Ascending aorta (tissue), 2 donors: ENCODE data around the gene USP6NL. TPM values are rescaled to one million over a fixed set of nuclear protein-coding genes. Genes with fewer than 3 reads are reported as not detected.

Source experiments
- DNase-seq, 2 donors: peaks; one replicate each; pipeline ENCODE4 v3.0.0-alpha.2; 2019; ENCODE audit warnings: low spot score in 2 of 2
- H3K27ac ChIP-seq, 2 donors: fragments of 200-600 bp; sonication (generic); one replicate each; pipeline ENCODE4 v1.5.1; 2016 to 2017; ENCODE audit warnings: mild to moderate bottlenecking in 1 of 2
- H3K27me3 ChIP-seq: fragments of 200-600 bp; sonication (generic); one replicate; pipeline ENCODE4 v1.5.1; 2017
- H3K36me3 ChIP-seq, 2 donors: fragments of 200-600 bp; sonication (generic); one replicate each; pipeline ENCODE4 v1.5.1; 2016
- H3K4me1 ChIP-seq, 2 donors: fragments of 200-600 bp; sonication (generic); one replicate each; pipeline ENCODE4 v1.5.1; 2016 to 2017; ENCODE audit warnings: mild to moderate bottlenecking in 1 of 2
- H3K4me3 ChIP-seq, 2 donors: fragments of 200-600 bp; sonication (generic); one replicate each; pipeline ENCODE4 v1.5.1; 2016 to 2017; ENCODE audit warnings: mild to moderate bottlenecking in 1 of 2
- H3K9me3 ChIP-seq, 2 donors: fragments of 200-600 bp; sonication (generic); one replicate each; pipeline ENCODE4 v1.5.1; 2016
- intact Hi-C: fragments of 100-400 bp; cut with DNase I; formaldehyde crosslinking; loops from one replicate; pipeline ENCODE4 v1.15.1; 2023
- total RNA-seq: library from RNA; depleted of rRNA; stranded (reverse); fragments of >200 nt; gene quantifications from one replicate; pipeline ENCODE4 v1.1.0, GENCODE V29; 2016
- TF ChIP-seq, protein P1 (sequence below), 3 experiments: fragments of 200-600 bp in 2 of 3; fragments of 450-650 bp in 1 of 3; sonication (generic) in 2 of 3; IDR thresholded peaks; one replicate each; pipeline ENCODE4 v1.5.1; 2016 to 2019; ENCODE audit warnings: antibody characterized with exemption in 3 of 3, mild to moderate bottlenecking in 1 of 3, moderate library complexity in 1 of 3

USP6NL gene
- total RNA-seq, 1 donor from 2014 or later: 20.5 TPM

DNA sequence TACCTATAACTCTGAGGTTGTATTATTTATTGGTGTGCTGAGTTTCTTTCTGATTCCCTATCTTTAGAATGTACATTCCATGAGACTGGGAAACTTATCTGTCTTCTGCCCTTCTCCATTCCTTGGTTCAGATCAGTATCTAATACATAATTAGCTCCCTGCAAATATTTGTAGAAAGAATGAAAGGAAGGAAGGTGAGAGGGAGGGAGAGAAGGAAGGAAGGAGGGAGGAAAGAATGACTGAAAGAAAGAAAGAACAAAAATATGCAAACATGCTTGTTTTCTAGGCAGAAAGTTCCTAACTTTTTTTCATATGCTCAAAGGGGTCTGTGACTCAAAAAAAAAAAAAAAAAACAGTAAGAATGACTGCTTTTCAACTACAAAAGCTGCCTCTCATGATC lies 3.9 kb upstream of the USP6NL start:
- H3K9me3 ChIP-seq: no peaks in the 10 kb centered on the region
- TF ChIP-seq, protein P1, sequence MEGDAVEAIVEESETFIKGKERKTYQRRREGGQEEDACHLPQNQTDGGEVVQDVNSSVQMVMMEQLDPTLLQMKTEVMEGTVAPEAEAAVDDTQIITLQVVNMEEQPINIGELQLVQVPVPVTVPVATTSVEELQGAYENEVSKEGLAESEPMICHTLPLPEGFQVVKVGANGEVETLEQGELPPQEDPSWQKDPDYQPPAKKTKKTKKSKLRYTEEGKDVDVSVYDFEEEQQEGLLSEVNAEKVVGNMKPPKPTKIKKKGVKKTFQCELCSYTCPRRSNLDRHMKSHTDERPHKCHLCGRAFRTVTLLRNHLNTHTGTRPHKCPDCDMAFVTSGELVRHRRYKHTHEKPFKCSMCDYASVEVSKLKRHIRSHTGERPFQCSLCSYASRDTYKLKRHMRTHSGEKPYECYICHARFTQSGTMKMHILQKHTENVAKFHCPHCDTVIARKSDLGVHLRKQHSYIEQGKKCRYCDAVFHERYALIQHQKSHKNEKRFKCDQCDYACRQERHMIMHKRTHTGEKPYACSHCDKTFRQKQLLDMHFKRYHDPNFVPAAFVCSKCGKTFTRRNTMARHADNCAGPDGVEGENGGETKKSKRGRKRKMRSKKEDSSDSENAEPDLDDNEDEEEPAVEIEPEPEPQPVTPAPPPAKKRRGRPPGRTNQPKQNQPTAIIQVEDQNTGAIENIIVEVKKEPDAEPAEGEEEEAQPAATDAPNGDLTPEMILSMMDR (IDR thresholded peaks at IDR 0.05): no peak
- no peaks in the 10 kb centered on the region for H3K27me3 ChIP-seq
- no peak overlapping the region for H3K4me3 ChIP-seq
- no peaks in the 10 kb centered on the region for H3K36me3 ChIP-seq
- no peak overlapping the region for H3K27ac ChIP-seq
- intact Hi-C loops: loop anchor here (10.0 kb wide), 1 partner anchor 129 kb away; the partner anchor contains the start of gene ECHDC3
- DNase-seq: no peak
- no peaks in the 10 kb centered on the region for H3K4me1 ChIP-seq

DNA sequence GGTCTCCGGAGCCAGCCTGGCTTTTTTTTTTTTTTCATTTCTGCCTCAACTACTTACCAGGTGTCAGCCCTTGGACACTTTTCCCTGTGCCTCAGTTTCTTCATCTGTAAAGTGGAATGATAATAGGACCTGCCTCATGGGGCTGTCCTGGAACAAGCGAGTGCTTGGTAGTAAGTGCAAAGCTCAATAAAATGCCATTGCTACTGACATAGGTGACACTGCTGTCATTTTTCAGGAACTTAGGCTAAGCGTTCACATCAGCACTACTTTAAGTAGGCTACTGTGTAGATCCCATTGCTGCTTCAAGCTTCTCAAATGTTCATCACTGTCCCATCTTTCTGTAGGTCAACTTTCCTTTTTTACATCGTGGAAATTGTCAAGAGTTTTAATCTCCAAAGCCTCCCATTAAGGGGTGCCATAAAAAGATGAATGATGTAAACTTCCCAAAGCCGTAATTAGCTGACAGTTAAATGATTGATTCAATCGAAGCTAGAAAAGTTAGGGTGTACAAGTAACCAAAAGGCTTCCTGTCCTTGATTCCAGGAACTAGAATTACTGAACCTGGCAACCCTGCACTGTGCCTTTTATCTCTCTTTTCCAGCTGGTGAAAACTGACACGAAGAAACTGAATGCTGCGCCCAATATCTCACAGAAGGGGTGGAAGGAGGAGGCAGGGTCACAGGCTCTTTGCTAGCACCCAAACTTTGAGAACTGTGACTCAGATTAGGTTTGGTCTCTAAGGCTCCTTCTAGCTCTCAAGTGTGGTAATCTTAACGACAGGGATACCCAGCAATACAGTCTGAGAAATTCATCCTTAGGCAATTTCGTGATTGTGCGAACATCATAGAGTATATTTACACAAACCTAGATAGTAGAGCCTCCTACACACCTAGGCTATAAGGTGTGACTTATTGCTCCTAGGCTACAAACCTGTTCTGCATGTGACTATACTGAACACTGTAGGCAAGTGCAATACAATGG lies 861 bp upstream of the USP6NL start:
- DNase-seq: no peak
- no peaks in the 10 kb centered on the region for H3K36me3 ChIP-seq
- no peaks in the 10 kb centered on the region for H3K9me3 ChIP-seq
- no peaks in the 10 kb centered on the region for H3K27me3 ChIP-seq
- intact Hi-C loops: loop anchor here (5.0 to 10.0 kb wide), 5 partner anchors 60 to 1735 kb away; partner anchors contain the start of genes DHTKD1, ECHDC3 and SEPHS1
- H3K27ac ChIP-seq: peak overlapping the region; percentile 78 to 90
- H3K4me3 ChIP-seq: peak overlapping the region; percentile 91 to 96
- peaks cover 0 to 3% of the 10 kb centered on the region in 2 donors for H3K4me1 ChIP-seq
- TF ChIP-seq, protein P1 (IDR thresholded peaks at IDR 0.05): no peak

DNA sequence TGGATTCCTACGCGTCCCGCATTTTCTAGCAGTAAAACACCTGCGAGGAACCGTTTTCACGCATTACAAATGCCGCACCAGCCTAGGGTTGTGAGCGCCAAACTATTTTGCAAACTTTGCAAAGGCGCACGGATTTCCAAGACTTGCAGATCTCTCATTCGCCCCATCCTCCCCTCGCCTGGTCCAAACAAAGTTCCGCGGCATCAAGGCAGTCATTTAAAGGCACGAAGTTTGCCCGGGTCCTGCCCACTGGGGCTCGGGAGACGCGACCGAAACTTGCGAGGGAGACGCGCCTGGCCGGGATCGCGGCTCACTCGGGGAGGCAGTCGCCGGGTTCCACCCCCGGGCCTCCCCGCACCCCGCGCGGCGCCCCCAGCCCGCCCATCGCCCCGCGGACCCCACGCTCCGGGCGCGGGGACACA lies 613 bp downstream of the USP6NL start:
- H3K4me3 ChIP-seq: peak overlapping the region; percentile 91 to 96
- intact Hi-C loops: loop anchor here (2.0 to 10.0 kb wide), 6 partner anchors 59 to 1736 kb away; partner anchors contain the start of genes DHTKD1, ECHDC3 and SEPHS1
- TF ChIP-seq, protein P1 (IDR thresholded peaks at IDR 0.05): no peak
- H3K9me3 ChIP-seq: no peaks in the 10 kb centered on the region
- no peak for DNase-seq
- no peaks in the 10 kb centered on the region for H3K27me3 ChIP-seq
- H3K4me1 ChIP-seq: peaks cover 0 to 3% of the 10 kb centered on the region in 2 donors
- H3K36me3 ChIP-seq: no peaks in the 10 kb centered on the region
- peak overlapping the region; percentile 89 to 90 for H3K27ac ChIP-seq

DNA sequence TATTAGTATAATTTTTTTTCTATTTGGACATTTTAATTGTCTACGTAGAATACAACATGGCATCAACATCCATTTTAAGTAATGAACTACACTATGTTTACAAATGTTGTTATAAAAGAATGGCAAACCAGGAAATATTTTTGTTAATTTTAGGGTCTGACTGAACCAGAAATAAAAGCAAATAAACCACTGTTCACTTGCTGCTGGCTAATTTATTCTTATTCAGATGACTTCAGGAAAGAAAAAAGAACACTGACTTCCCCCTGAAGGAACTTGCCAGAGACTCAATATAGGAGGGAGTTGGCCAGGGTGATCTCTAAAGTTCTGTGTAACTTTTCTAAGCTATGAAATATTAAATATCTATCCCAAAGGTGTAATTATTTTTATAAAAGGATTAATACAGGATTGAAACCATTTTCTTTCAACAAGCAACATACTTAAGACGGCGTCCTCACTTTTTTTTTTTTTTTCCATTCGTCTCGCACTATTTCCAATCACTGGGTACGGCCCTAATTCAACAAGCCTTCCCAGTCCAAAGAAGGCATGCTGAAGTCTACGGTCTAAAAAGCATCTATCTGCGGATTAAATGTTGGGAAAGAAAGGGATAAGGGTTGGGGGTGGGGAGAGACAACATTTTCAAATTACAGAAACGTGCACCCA lies 1.2 kb downstream of the USP6NL start:
- Histone ChIP-seq H3K27ac (peak overlapping the region; percentile 89 to 90), H3K36me3 (no peaks in the 10 kb centered on the region), H3K4me3 (peak overlapping the region; percentile 91 to 96), H3K4me1 (peaks cover 0 to 3% of the 10 kb centered on the region in 2 donors), H3K9me3 (no peaks in the 10 kb centered on the region), H3K27me3 (no peaks in the 10 kb centered on the region)
- TF ChIP-seq, protein P1 (IDR thresholded peaks at IDR 0.05): no peak
- intact Hi-C loops: loop anchor here (2.0 to 10.0 kb wide), 6 partner anchors 58 to 1737 kb away; partner anchors contain the start of genes DHTKD1, ECHDC3 and SEPHS1
- DNase-seq: no peak

DNA sequence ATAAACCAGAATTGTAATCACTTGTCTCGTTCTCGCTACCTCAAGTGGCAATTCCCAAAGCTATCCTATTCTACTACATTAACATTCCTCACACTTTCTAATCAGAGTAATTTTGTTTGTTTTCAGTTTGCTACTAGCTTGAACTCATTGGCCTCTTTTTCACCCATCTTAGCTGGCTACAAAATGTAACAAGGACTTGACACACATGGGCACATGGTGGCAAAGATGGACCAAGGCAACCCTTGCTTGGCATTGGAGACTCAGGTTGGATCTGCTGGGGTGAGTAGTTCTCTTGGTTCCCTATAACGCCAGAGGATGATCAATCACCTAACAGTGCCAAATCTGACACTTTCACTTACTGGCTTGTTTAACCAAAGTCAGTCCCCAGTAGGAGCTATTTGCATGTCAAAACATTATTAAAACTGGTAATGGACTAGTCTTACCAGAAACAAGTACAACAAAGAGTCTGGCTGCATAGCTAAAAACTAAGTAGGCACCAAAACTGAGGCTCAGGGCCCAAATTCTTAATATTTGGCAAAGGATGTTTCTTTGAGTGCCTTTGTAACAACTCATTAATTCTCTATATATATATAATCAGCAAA lies 1.9 kb downstream of the USP6NL start:
- H3K9me3 ChIP-seq: no peaks in the 10 kb centered on the region
- TF ChIP-seq, protein P1 (IDR thresholded peaks at IDR 0.05): no peak
- H3K27ac ChIP-seq: no peak overlapping the region
- peak overlapping the region in 1 of 2 donors; percentile 91 for H3K4me3 ChIP-seq
- peaks cover 0 to 3% of the 10 kb centered on the region in 2 donors for H3K4me1 ChIP-seq
- no peaks in the 10 kb centered on the region for H3K27me3 ChIP-seq
- DNase-seq: no peak
- no peaks in the 10 kb centered on the region for H3K36me3 ChIP-seq
- intact Hi-C loops: loop anchor here (2.0 to 10.0 kb wide), 6 partner anchors 57 to 1738 kb away; partner anchors contain the start of genes DHTKD1, ECHDC3 and SEPHS1
